Measurements from ENCODE around the gene NOC2L. TPM values are rescaled to one million over a fixed set of nuclear protein-coding genes. Genes with fewer than 3 reads are reported as not detected.
"Not testable (repeated sequence)": the region's sequence is repeated elsewhere in the genome, so short reads cannot be mapped to it uniquely, and the experiment has no call there.

The NOC2L gene
- total and polyA plus RNA-seq, 2 donors (not counting 3 experiments of a cell fraction or from before 2014, with no cell fraction given) = 55.3 to 87.9 TPM

DNA sequence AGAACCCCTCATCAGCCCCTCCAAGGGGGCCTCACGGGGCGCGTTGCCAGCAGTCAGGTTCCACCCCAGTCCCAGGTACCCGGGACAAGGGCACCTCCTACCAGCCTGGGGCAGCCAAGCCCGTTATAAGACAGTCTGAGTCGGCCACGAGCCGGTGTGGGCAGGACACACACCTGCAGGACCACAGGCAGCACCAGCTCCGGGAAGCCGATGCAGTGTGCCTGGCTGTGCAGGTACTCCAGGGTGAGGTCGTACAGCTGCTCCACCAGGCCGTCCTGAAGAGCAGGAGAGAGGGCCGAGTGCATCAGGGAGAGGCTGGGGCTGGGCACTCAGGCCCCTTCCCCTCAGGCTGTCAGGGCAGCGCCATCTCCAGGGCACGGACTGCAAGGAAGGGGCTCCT lies 11.1 kb downstream of the NOC2L start:
- Histone ChIP-seq H3K9ac (replicated peaks; ENCODE audit: extremely low read depth, insufficient read depth, low read length) (no peak overlapping the region), H3K9me1 (replicated peaks; ENCODE audit: control insufficient read depth, extremely low read depth, insufficient read depth, low read length) (no peaks in the 10 kb centered on the region), H3K9me3 (replicated peaks; ENCODE audit: control insufficient read depth, insufficient read depth, low read length) (no peaks in the 10 kb centered on the region), H3K79me2 (ENCODE audit: control insufficient read depth, insufficient read depth, low read length) (no peaks in the 10 kb centered on the region), H3K27me3 (ENCODE audit: control insufficient read depth in 2 of 2, insufficient read depth in 2 of 2, low read length in 2 of 2) (peaks cover 0 to 3% of the 10 kb centered on the region in 2 experiments), H2AFZ (ENCODE audit: low read depth, low read length) (no peak overlapping the region), H4K20me1 (replicated peaks; ENCODE audit: control insufficient read depth, extremely low read depth, insufficient read depth, low read length) (no peaks in the 10 kb centered on the region), H3K4me3 (replicated peaks in 1 of 3; ENCODE audit: insufficient read depth in 1 of 3, low read depth in 1 of 3, low read length in 3 of 3) (no peak overlapping the region), H3K4me2 (ENCODE audit: insufficient read depth, low read length) (no peak overlapping the region), H3K36me3 (ENCODE audit: control insufficient read depth in 2 of 2, extremely low read depth in 1 of 2, insufficient read depth in 2 of 2, low read length in 2 of 2) (peaks cover 0 to 50% of the 10 kb centered on the region in 2 experiments), H3K4me1 (ENCODE audit: control insufficient read depth, extremely low read depth, insufficient read depth, low read length) (no peaks in the 10 kb centered on the region), H3K27ac (ENCODE audit: insufficient read depth, low read depth, low read length) (no peak overlapping the region)
- FAIRE-seq = no peak
- DNase-seq (ENCODE audit: low read depth, low spot score) = no peak
- dilution Hi-C loops (cut with MboI; ENCODE audit: extremely low pct_ligation_motif_present, low sequenced_read_pairs) (no loop called here), intact Hi-C loops (cut with micrococcal nuclease) (no loop called here)
- ChIA-PET POLR2A (no interaction called here), CTCF (no interaction called here)
- no peak for TF ChIP-seq GATA2 (IDR thresholded peaks at IDR 0.05; ENCODE audit: insufficient read depth, insufficient read length, low read depth, low read length)
- TF ChIP-seq, protein P1, sequence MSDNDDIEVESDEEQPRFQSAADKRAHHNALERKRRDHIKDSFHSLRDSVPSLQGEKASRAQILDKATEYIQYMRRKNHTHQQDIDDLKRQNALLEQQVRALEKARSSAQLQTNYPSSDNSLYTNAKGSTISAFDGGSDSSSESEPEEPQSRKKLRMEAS (IDR thresholded peaks at IDR 0.05; ENCODE audit: insufficient read depth, insufficient read length) = no peak
- no peak for TF ChIP-seq JUN (IDR thresholded peaks at IDR 0.05; ENCODE audit: borderline replicate concordance, insufficient read depth, insufficient read length, low read depth)
- TF ChIP-seq, protein P2, sequence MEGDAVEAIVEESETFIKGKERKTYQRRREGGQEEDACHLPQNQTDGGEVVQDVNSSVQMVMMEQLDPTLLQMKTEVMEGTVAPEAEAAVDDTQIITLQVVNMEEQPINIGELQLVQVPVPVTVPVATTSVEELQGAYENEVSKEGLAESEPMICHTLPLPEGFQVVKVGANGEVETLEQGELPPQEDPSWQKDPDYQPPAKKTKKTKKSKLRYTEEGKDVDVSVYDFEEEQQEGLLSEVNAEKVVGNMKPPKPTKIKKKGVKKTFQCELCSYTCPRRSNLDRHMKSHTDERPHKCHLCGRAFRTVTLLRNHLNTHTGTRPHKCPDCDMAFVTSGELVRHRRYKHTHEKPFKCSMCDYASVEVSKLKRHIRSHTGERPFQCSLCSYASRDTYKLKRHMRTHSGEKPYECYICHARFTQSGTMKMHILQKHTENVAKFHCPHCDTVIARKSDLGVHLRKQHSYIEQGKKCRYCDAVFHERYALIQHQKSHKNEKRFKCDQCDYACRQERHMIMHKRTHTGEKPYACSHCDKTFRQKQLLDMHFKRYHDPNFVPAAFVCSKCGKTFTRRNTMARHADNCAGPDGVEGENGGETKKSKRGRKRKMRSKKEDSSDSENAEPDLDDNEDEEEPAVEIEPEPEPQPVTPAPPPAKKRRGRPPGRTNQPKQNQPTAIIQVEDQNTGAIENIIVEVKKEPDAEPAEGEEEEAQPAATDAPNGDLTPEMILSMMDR (IDR thresholded peaks at IDR 0.05; ENCODE audit: extremely low read depth in 1 of 2, insufficient read depth in 1 of 2, low read depth in 1 of 2, low read length in 2 of 2) = no peak
- TF ChIP-seq EZH2 (IDR thresholded peaks at IDR 0.05; ENCODE audit: borderline replicate concordance, low read depth, low read length, severe bottlenecking) = no peak
- TF ChIP-seq FOS (IDR thresholded peaks at IDR 0.05; ENCODE audit: borderline replicate concordance, insufficient read depth, low read length) = no peak
- no TSS peak for BruUV-seq (replicated peaks)

DNA sequence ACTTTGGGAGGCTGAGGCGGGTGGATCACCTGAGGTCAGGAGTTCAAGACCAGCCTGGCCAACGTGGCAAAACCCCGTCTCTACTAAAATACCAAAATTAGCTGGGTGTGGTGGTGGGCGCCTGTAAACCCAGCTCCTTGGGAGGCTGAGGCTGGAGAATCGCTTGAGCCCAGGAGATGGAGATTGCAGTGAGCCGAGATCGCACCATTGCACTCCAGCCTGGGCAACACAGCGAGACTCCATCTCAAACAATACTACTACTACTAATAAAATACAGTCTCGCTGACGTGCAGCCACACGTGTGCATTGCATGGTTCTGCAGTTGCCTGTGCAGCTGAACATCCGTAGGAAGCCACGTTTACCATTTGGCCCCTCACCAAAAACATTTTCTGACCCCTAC lies 12.2 kb downstream of the NOC2L start:
- H4K20me1 ChIP-seq (replicated peaks; ENCODE audit: control insufficient read depth, extremely low read depth, insufficient read depth, low read length); CTCF ChIA-PET; intact Hi-C loops (cut with micrococcal nuclease); dilution Hi-C loops (cut with MboI; ENCODE audit: extremely low pct_ligation_motif_present, low sequenced_read_pairs); POLR2A ChIA-PET; DNase-seq (ENCODE audit: low read depth, low spot score); H3K9me3 ChIP-seq (replicated peaks; ENCODE audit: control insufficient read depth, insufficient read depth, low read length); FAIRE-seq; H3K27ac ChIP-seq (ENCODE audit: insufficient read depth, low read depth, low read length); H3K79me2 ChIP-seq (ENCODE audit: control insufficient read depth, insufficient read depth, low read length); BruUV-seq (replicated peaks); H3K9me1 ChIP-seq (replicated peaks; ENCODE audit: control insufficient read depth, extremely low read depth, insufficient read depth, low read length); H3K4me1 ChIP-seq (ENCODE audit: control insufficient read depth, extremely low read depth, insufficient read depth, low read length); H3K9ac ChIP-seq (replicated peaks; ENCODE audit: extremely low read depth, insufficient read depth, low read length); H3K4me2 ChIP-seq (ENCODE audit: insufficient read depth, low read length); H3K4me3 ChIP-seq (replicated peaks in 1 of 3; ENCODE audit: insufficient read depth in 1 of 3, low read depth in 1 of 3, low read length in 3 of 3); H2AFZ ChIP-seq (ENCODE audit: low read depth, low read length): not testable (repeated sequence)
- H3K27me3 ChIP-seq (ENCODE audit: control insufficient read depth in 2 of 2, insufficient read depth in 2 of 2, low read length in 2 of 2) = peaks cover 2 to 13% of the 10 kb centered on the region in 2 experiments
- H3K36me3 ChIP-seq (ENCODE audit: control insufficient read depth in 2 of 2, extremely low read depth in 1 of 2, insufficient read depth in 2 of 2, low read length in 2 of 2) = peaks cover 0 to 40% of the 10 kb centered on the region in 2 experiments

Data from endothelial cell of umbilical vein (primary cell).